NCI-H2196 treated with DMSO at 0.1 percent for 48 hours (cell line): ENCODE data around the gene DENND6B.

Experiments used
- DNase-seq: peaks from one replicate; lab custom pipeline; 2025; ENCODE audit not compliant: unreplicated experiment; lab: John Stamatoyannopoulos, UW

DENND6B gene

DNA sequence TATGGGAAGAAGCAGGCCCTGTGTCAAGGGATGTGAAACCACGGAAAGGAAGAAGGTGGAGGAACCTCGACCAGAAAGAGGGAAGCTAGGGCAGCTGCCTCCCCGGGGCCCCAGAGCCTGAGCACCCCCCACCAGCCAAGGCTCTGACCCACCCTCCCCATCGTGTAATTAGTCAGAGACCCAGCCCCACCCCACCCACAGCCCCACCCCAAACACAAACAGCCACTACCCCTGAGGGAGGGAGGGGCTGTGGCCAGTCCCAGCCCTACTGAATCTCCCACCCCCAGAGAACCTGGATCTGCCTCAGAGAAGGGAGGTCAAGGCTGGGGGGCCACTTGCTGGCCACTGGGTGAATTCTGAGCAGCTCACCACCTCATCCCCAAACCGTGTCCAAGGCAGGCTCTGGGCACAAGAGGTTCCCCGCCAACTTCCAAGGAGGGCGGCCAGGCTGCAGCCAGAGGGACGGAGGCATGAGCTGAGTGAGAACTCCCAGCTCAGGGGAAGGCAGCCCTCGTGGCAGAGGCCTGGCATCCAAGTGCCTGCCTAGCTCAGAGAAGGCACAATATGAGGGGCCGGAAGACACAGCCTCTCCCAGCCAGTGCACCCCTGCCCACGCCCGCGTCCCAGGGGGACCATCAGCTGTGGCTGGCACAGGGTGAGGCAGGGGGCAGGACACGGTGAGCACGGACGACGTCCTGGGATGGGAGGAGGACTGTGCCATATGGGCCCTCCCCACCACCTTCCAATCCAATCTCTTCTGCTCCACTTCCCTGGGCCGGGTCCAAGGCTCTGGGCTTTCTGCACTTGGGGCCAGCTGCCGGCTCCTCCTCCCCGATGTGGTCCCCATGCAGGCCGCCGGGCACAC lies 22.1 kb downstream of the DENND6B start:
- DNase-seq = no peak

DNA sequence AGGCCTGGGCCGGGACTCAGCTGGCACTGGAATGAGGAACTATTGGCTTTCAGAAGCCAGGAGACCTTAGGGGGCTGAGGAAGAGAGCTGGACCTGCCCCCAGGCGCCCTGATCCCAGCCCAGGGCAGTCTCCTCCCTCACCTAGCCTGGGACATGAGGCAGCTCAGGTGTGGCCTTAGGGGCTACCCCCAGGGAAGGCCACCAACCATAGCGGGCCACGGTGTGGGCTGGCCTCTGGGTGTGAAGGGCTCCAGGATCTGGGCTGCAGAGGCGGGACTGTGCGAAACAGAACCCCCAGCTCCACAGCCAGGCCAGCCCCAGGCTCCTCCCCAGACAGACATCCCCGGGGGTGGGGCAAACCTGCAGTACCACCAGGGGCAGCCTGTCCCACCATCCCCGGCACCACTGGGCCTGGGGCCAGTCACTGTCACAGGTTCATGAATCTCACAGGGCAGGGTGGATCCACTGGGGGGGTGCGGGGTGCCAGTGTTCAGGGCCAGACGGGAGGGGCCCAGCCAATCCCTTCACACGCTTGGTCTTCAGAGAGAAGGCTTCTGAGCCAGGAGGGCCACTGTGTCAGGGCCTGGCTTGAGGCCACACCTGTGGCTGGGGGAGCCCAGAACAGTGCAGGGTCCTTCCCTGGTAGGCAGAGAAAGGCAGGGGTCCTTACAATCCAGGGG lies 22.8 kb downstream of the DENND6B start:
- DNase-seq = no peak

- no peak for DNase-seq
Observed at GRCh38 chr22:50303515-50303847, 23.3 kb downstream of the DENND6B start.

GRCh38 chr22:50302564-50302963 lies 24.2 kb downstream of the DENND6B start:
- DNase-seq = no peak

GRCh38 chr22:50302041-50302541 lies 24.7 kb downstream of the DENND6B start:
- no peak for DNase-seq

- no peak for DNase-seq
Observed at GRCh38 chr22:50301581-50301991, 25.2 kb downstream of the DENND6B start.

GRCh38 chr22:50300620-50301257 lies 26.1 kb downstream of the DENND6B start:
- no peak for DNase-seq

- no peak for DNase-seq
Observed at GRCh38 chr22:50299785-50300619, 26.8 kb downstream of the DENND6B start.

DNA sequence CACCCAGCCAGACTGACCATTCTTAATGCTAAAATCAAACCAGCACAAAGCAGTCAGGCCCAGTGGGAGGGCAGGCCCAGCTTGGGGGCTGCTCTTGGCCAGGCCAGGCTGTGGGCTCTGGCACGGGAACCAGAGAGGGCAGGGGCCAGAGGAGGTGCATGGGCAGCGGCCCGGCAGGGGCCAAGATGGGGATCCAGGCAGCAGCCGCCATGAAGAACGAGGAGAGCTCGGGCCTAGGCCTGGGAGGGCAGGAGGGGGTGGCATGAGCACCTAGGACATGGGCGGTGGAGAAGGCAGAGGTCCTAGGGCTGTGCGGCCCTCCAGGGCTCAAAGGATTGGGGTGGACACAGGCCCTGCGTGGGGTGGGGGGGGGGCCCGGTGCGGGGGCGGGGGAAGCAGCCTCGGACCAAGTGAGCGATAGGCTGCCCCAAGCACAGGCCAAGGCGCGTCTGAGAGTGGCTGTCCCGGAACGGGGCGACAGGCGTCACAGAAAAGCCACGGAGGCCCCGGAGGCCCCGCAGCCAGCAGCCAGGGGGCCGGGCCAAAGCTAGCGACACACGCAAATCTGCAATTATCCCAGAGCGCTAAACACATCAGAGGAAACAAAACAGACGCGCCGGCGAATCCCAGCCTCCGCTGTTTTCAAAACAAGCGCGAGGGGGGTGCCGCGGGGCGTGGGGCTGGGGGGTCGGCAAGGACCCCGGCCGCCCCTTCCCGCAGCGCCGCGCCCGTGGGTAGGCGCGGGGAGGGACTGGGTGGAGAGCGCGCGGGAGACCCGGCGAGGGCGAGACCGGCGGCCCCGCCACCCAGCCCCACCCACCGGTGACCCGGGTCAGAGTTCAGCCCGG lies 27.7 kb downstream of the DENND6B start:
- no peak for DNase-seq

DNA sequence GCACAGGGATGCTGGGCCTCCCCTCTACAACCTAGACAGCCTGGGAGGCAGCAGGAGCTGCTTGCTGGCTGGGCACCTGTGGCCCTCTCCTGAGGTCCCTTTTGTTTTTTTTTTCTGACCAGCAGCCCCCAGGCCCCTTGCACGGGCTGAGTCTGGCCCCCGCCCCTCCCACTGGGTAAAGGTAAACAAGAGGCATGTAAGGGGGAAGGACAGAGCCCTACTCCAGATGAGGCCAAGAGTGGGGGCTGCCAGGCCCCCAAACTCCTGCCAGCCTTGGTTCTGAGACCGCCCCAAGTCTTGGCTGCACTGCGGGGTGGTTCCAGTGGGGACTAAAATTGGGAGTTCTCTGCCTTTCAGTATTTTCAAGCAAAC lies 28.6 kb downstream of the DENND6B start:
- no peak for DNase-seq

- no peak for DNase-seq
Observed at GRCh38 chr22:50297510-50298265, 29.1 kb downstream of the DENND6B start.

DNA sequence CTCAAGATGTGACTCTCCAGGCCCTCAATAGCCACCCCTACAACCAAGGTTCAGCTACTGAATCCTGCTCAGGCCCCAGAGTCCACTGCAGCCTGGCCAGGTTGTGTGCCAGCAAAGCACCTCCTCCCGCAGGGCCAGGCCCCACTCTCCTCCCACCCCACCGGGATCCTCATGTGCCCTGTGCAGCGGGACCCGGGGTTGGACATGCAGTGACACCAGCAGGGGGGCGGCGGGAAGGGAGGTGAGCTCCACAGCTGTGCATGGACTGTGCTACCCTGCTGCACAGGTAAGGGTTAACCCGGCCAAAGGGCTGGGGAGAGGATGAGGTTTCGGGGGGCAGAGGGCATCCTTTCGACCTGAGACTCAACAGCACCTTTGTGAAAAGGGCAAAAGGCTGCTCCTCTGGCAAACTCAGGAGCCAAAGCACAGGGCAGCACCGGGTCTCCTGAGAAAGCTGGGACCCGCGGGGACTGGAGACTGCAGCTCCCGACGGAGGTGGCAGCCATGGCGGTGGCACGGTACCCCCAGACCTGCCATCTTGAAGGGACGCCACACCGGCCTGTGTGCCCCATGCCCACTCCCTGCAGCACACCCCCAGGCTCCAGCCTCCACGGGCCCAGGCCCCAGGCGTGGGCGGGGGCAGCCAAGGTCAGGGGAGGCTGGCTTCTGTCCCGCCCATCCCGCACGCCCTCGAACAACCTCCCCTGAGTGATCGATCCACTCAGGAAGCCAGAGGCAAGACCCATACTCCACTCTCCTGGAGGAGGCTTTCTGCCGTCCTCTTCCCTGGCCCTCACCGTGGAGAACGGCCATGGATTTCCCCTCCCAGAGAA lies 29.9 kb downstream of the DENND6B start:
- DNase-seq = no peak

GRCh38 chr22:50294319-50294656 lies 32.5 kb downstream of the DENND6B start:
- DNase-seq = no peak

- DNase-seq = no peak
Observed at GRCh38 chr22:50293441-50294318, 33.1 kb downstream of the DENND6B start.

- no peak for DNase-seq
Observed at GRCh38 chr22:50292643-50293440, 34.0 kb downstream of the DENND6B start.

DNA sequence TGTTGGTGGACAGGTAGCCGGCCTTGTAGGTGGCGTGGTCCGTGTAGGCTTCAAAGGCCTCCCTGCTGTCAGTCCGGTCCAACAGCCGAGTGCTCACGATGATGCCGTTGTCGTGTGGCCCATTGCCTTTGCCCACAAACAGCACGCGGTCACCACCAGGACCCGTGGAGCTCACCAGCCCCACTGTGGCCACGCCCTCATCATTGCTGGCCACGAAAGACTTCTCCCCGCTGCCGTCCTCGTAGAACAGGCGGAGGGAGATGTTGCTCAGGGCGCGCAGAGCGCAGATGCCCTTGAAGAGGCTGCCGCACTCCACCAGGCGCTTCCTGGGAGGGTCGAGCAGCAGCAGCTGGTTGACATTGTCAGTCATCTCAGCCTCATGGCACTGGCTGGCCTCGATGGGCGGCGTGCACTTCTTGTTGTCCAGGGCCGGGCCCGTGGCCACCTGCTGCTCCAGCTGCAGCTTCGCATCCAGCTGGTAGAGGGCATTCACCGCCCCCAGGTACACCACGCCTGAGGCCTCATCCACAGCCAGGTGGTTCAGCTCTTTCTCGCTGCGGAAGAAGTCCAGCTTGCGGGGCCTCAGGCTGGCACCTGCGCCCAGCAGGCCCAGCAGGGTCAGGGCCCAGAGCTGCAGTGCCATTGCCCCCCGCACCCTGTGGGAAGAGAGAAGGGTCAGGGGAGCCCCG lies 36.7 kb downstream of the DENND6B start:
- DNase-seq = no peak
